NCI-H526 (cell line): Measurements from ENCODE around the gene HHLA2.

Experiments used
- DNase-seq, 2 experiments: peaks; one replicate each; lab custom pipeline; 2025; lab: John Stamatoyannopoulos, UW

Gene HHLA2

GRCh38 chr3:108300103-108300849, 3.9 kb downstream of the HHLA2 start:
- no peak for DNase-seq

DNA sequence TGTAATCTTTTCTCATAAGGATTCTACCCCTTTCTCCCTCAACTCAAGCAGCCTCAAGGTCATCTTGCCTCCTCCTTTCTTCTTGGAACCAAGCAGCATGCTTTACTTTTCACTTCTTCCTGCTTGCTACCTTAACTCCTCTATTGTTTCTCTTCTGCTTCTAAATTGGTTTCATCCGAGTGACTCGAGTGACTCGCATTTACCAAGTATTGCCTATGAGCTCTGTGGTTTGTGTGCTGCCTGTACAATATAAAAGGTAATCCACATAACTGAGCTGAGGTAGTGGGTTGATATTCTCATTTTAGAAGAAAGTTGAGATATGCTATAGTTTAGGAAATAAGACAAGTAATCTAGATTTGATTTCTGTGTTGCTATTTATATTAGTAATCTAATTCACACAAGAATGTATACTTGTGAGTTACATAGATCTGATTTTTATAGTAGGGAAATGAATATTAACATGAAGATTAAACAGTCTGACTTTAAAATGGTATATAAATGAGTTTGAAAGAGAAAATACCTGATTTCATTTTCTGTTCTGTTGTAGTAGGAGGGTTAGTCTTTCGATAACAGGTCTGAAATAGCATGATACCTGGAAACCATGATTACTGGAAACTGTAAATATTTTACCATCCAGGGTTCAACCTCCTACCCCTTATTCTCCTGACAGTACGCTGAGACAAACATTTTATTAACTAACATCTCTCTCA, 5.5 kb downstream of the HHLA2 start:
- no peak for DNase-seq

- DNase-seq: no peak
These were observed 6.2 kb downstream of the HHLA2 start for GRCh38 chr3:108302570-108302969.

- DNase-seq: no peak
These were observed 9.3 kb downstream of the HHLA2 start for GRCh38 chr3:108305484-108306172.

DNA sequence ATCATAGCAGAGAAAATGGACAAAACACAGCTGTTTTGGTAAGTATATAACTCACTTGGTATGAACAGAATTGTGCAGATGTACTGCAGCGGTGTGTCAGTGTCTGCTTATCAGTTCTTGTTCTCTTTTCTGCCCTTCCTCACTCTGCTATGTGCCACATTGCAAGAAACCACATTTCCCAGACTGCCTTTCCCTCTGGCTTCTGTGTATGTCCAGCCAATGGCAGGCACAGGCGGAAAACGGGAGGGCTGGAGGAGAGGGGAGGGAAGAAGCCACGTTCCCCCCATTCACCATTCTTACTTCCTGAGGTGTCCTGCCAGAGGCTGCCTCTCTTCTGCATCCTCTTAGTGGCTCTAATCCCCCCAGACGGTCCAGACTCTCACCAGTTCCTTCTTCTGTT, 15.4 kb downstream of the HHLA2 start:
- no peak for DNase-seq

DNA sequence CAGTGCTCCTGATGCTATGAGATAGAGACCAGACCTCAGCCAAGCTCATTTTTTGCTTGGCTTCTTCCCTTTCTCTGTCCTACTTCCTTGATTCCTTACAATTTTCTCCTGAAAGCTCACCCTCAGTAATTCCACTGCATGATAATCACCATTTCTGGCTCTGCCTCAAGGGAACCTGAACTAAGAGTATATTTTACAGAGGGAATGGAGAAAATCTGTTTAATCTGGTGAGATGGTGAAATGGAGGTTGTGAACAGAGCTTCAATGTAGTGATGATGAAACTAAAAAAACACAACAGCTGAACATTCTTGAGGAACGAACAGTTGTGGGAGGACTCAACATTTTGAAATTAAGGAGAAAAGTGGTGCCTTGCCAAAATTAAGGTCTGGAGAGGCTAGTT, 16.3 kb downstream of the HHLA2 start:
- no peak for DNase-seq

- no peak for DNase-seq
These were observed 19.5 kb downstream of the HHLA2 start for GRCh38 chr3:108315767-108316301.

DNA sequence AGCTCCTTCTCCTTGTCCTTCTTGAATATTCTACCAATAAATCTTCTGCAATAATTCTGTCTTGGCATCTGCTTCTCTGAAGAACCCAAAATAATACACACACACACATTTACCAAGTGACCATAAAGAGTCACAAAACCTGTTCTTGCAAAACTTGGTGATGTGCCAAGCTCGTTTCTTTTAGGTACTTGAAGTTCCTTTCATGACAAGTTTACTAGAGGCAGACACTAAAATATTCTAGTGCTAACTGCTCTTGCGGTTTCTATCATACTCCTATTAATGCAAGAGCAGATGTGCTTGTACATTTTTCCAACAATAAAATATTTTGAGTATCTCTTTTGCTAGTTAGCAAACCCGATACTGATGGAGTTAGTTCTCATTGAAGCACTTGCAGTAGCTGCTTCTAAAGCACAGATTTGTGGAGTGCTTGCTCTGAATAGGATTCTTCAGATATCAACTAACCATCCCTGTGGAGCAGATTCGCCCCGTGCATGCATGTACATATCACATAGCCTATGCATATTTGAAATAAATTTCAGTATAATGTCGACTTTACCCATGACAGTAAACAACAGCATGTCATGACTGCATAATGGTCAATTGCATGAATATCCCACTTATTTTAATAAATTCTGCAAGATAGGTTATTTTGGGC, 23.2 kb downstream of the HHLA2 start:
- DNase-seq: no peak

DNA sequence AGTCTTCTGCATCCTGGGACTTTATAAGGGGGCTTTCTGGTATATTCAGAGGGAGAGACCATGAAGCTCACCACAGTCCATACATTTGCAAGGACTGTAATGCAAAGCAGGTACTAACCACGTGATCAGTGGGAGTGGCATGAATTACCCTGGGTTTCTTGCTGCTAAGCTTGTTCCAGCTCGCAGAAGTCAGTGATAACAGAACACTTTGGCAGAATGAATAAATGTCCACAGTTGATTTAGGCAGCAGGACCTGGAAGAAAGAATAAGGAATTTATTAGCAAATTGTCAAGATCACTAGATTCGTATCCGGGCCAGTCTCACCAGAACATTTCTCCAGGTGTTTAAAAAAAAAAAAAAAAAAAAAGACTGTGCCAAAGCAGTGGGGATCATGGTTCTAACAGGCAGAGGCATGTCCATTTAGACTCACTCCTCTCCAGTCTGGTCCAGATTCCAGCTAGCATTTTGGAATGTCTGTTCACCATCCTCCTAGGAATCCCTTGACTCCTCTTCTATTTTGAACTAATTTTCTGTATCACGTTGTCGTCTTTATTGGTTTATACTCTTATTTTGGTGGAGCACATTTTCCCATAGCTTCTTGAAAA, 24.5 kb downstream of the HHLA2 start:
- no peak for DNase-seq

DNA sequence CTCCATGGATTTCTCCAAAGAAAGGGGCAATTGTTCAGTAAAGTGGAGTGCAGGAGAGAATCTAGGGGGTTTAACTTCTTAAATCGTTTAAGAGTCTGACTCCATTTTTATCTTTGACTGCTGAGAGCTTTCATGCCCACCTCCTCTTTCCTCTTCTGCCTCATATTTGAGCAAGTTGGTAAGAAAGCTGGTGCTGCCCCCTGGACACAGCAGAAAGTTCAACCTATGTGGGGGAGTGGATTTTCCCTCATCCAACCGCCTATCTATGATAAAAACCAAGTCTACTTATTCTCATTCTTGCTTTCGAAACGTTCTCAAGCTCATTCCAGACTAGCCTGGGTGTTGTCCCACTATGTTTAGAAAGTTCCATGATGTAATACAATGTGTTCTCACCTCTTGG, 26.0 kb downstream of the HHLA2 start:
- no peak for DNase-seq

DNA sequence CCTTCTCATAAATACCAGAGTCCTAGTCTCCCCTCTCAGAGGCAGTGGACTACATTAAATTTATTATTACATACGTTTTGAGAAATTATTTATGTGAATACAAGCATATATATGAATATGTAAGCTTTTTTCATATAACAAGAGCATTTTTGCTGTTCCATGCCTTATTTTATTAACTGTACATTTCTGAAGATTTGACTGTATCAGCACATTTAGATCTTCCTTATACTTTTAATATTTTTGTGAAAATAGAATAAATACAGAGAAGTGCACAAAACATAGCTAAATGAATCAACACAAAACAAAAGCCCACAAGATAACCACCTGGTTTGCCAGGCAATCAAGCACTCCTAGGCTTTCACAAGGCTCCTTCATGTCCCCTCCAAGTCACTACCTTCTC, 27.8 kb downstream of the HHLA2 start:
- DNase-seq: no peak

- DNase-seq: no peak
These were observed 30.8 kb downstream of the HHLA2 start for GRCh38 chr3:108327168-108327567.

DNA sequence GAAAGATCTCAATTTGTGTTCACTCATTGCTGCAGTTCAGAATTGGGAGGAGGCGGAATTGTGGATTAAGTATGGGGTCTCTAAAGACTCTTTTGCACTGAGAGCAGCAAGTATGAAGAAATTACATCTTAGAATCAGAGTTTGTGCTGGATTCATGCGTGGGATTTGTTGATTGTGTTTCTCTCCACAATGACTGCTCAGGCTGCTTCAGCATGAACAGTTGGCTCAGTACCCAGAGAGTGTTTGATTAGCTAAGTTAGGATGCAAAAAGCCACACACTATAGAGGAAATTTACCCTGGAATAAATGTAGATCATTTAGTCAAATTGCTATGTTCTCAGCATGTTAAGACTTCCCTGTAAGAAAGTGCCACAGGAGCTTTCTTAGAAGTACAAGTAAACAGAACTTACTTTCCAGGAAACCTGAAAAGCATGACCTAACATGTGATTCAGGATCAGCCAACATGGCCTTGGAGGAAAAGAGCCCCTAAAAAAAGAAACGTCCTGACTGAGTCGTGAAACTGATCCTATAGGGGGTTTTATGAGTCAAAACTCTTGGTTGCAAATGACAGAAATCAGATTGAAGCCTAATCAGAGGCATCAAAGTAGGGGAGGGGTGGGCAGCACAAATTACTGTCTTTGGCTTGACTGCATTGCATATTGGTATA, 32.6 kb downstream of the HHLA2 start:
- no peak for DNase-seq

DNA sequence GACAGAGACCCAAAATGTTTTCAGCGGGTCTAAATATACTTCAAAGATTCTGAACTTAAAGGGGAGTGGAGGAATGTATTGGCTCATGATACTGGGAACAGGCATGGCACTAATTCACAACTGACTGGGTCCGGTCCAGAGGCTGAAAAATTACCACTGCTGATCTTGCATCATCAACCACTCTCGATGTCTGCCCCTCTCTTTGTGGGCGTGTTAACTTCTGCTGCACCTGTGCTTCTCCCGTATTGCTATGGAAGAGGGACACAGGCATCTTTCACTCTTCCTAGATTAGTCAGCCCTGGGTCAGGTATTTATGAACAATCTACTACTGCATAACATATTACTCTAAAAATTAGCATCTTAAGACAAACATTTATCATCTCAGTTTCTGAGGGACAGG, 33.2 kb downstream of the HHLA2 start:
- no peak for DNase-seq

- DNase-seq: no peak
These were observed 33.6 kb downstream of the HHLA2 start for GRCh38 chr3:108329947-108330346.

DNA sequence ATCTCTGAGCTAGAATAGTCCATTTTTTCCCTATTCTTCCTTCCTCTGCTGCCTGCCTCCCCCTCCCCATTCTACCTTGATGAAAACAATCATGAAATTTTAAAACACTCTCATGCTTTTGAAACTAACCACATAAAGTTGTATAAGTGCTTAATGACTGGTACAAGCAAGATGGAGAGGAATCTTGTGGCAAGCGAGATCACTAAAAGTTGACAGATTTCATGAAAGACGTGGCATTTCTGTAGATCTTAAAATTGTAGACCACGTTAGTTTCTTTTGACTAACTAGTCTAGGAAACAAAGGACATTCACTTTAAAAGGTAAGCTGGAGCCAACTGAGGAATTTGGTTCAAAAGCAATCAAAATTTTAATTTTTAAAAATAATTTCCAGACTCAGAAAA, 35.4 kb downstream of the HHLA2 start:
- DNase-seq: no peak

DNA sequence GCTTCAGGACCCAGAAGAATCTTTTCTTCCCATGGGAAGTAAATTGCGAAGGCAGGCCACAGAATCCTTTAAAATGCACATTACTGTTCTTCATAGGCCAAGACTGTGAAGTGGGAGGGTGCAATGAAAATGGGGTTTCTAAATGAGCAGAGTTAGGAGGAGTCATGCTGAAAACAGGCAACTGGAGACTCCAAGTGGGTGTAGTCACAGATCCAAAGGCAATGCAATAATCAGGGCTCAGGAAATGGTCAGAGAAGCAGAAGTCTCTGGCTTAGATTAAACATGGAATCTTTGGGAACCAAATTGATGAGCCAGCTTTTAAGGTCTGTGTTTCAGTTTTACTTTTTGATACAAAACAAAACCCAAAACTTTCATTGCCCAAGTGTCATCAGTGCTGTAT, 37.6 kb downstream of the HHLA2 start:
- no peak for DNase-seq

DNA sequence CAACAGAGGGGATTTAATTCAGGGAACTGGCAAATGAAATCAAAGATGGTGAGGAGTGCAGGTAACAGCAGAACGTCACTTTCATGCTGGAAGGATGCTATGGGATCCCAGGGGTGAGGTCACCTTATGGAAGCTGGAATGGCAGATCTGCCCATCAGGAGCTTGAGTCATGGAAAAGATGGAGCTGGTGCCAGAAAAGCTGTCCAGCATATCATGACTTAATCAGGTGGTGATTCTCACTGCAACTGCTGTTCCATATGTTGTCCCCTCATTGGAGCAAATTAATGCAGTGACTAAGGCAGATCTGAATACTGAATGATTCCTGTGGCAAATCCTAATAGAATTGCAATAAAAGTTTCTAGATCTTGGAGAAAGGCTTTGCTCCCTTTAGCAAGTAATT, 38.4 kb downstream of the HHLA2 start:
- DNase-seq: no peak

GRCh38 chr3:108338901-108339545, 42.7 kb downstream of the HHLA2 start:
- no peak for DNase-seq

DNA sequence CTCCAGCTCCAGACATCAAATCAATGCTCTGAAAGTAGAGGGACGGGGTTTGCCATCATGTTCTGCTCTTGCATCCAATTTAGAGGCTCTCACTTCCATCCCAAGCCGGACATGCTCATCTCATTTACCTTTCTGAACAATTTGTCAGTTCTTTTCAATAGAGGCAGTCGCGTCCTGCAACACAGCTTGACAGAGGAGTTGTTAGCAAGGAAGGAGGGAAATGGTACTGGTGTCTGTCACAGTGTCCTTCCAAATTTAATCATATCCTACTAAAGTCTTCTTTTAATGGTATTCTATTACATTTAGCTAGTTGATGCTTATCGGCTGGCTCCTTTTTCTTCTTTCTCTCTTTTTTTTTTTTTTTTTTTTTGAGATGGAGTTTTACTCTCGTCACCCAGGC, 45.6 kb downstream of the HHLA2 start:
- DNase-seq: no peak
